GM12892 (cell line): ENCODE data around the gene BMP8B.

Source experiments
- POLR2A ChIP-seq: IDR thresholded peaks from 2 replicates; pipeline ENCODE4 v1.6.1; 2011; ENCODE audit warnings: low read depth, low read length, control low read depth
- POLR2AphosphoS5 ChIP-seq: IDR thresholded peaks from 2 replicates; pipeline ENCODE4 v1.6.1; 2011; ENCODE audit warnings: low read depth, low read length, control low read depth
- TAF1 ChIP-seq: IDR thresholded peaks from 2 replicates; pipeline ENCODE4 v1.6.1; 2011; ENCODE audit warnings: low read depth, mild to moderate bottlenecking, control low read depth, low read length, borderline replicate concordance

- no peak for TF ChIP-seq POLR2A
- no peak for TF ChIP-seq TAF1
- no peak for TF ChIP-seq POLR2AphosphoS5
Measured at GRCh38 chr1:39776886-39777285, 11.8 kb downstream of the BMP8B start.
